Measurements from ENCODE around the gene ATF2.
"Not testable (repeated sequence)": the region's sequence is repeated elsewhere in the genome, so short reads cannot be mapped to it uniquely, and the experiment has no call there.

The ATF2 gene

GRCh38 chr2:175164235-175164634 is 3.8 kb downstream of the ATF2 start:
- no peak for DNase-seq

- no peak for DNase-seq
Measured at GRCh38 chr2:175158894-175159293, 9.1 kb downstream of the ATF2 start.

GRCh38 chr2:175156534-175156933 is 11.5 kb downstream of the ATF2 start:
- no peak for DNase-seq

GRCh38 chr2:175154661-175155082 is 13.3 kb downstream of the ATF2 start:
- DNase-seq, result no peak

GRCh38 chr2:175152242-175152641 is 15.8 kb downstream of the ATF2 start:
- no peak for DNase-seq

- DNase-seq, result no peak
Measured at GRCh38 chr2:175151791-175152190, 16.2 kb downstream of the ATF2 start.

GRCh38 chr2:175147186-175147585 is 20.8 kb downstream of the ATF2 start:
- no peak for DNase-seq

GRCh38 chr2:175143678-175144077 is 24.3 kb downstream of the ATF2 start:
- no peak for DNase-seq

- no peak for DNase-seq
Measured at GRCh38 chr2:175143191-175143590, 24.8 kb downstream of the ATF2 start.

GRCh38 chr2:175140332-175140731 is 27.7 kb downstream of the ATF2 start:
- no peak for DNase-seq

GRCh38 chr2:175137793-175138192 is 30.2 kb downstream of the ATF2 start:
- no peak for DNase-seq

GRCh38 chr2:175136334-175137215 is 31.4 kb downstream of the ATF2 start:
- no peak for DNase-seq

GRCh38 chr2:175135862-175136261 is 32.1 kb downstream of the ATF2 start:
- DNase-seq, result no peak

- no peak for DNase-seq
Measured at GRCh38 chr2:175135177-175135576, 32.8 kb downstream of the ATF2 start.

- DNase-seq, result no peak
Measured at GRCh38 chr2:175131252-175131651, 36.8 kb downstream of the ATF2 start.

- no peak for DNase-seq
Measured at GRCh38 chr2:175126661-175127060, 41.3 kb downstream of the ATF2 start.

- no peak for DNase-seq
Measured at GRCh38 chr2:175123254-175123653, 44.7 kb downstream of the ATF2 start.

- peak; percentile 82 for DNase-seq
Measured at GRCh38 chr2:175111200-175111657, 56.8 kb downstream of the ATF2 start.

GRCh38 chr2:175108091-175108490 is 59.9 kb downstream of the ATF2 start:
- DNase-seq, result not testable (repeated sequence)

- DNase-seq, result no peak
Measured at GRCh38 chr2:175107146-175107545, 60.9 kb downstream of the ATF2 start.

GRCh38 chr2:175103191-175103590 is 64.8 kb downstream of the ATF2 start:
- DNase-seq, result peak; percentile 9

- no peak for DNase-seq
Measured at GRCh38 chr2:175101514-175101913, 66.5 kb downstream of the ATF2 start.

- DNase-seq, result no peak
Measured at GRCh38 chr2:175097297-175097696, 70.7 kb downstream of the ATF2 start.

- DNase-seq, result not testable (repeated sequence)
Measured at GRCh38 chr2:175084117-175084516, 83.9 kb downstream of the ATF2 start.

- peak; percentile 37 for DNase-seq
Measured at GRCh38 chr2:175080479-175080878, 87.5 kb downstream of the ATF2 start.

Data from eye (tissue), 1 donor.